DND-41 (cell line): Measurements from ENCODE around the gene PPFIA2.

ENCODE experiments used
- CTCF ChIP-seq: IDR thresholded peaks from 2 replicates; pipeline ENCODE4 v1.5.1; 2012; ENCODE audit warnings: borderline replicate concordance, low read length, moderate library complexity, mild to moderate bottlenecking; ENCODE audit not compliant: poor library complexity, severe bottlenecking; ENCODE audit errors: extremely low read depth
- EZH2 ChIP-seq: IDR thresholded peaks from 3 replicates; pipeline ENCODE4 v1.6.1; 2012; ENCODE audit warnings: borderline replicate concordance, low read depth, mild to moderate bottlenecking, moderate library complexity, low read length, inconsistent platforms; ENCODE audit not compliant: severe bottlenecking

GRCh38 chr12:81705586-81705985 lies 53.6 kb downstream of the PPFIA2 start:
- TF ChIP-seq CTCF: no peak
- TF ChIP-seq EZH2: no peak
